22Rv1 (cell line): ENCODE measurements around the gene CCDC54.

Experiments
- H3K27ac ChIP-seq: fragments of 450-650 bp; 2 replicates; pipeline ENCODE4 v1.5.1; 2017
- CTCF ChIP-seq: fragments of 450-650 bp; IDR thresholded peaks from 2 replicates; pipeline ENCODE4 v1.5.1; 2017; ENCODE audit warnings: mild to moderate bottlenecking
- ZFX ChIP-seq: fragments of 450-650 bp; IDR thresholded peaks from 2 replicates; pipeline ENCODE4 v1.6.1; 2017; ENCODE audit warnings: antibody characterized with exemption, borderline replicate concordance

Gene CCDC54

GRCh38 chr3:107408513-107408912 is 31.3 kb downstream of the CCDC54 start:
- no peak overlapping the region for H3K27ac ChIP-seq
- TF ChIP-seq CTCF, result no peak

GRCh38 chr3:107409365-107409764 is 32.1 kb downstream of the CCDC54 start:
- no peak overlapping the region for H3K27ac ChIP-seq
- TF ChIP-seq ZFX (no peak), CTCF (no peak)

GRCh38 chr3:107410606-107411005 is 33.4 kb downstream of the CCDC54 start:
- TF ChIP-seq ZFX (no peak), CTCF (no peak)
- H3K27ac ChIP-seq, result no peak overlapping the region

- H3K27ac ChIP-seq, result no peak overlapping the region
- TF ChIP-seq CTCF (no peak), ZFX (no peak)
Measured at GRCh38 chr3:107411056-107411455, 33.8 kb downstream of the CCDC54 start.

- no peak overlapping the region for H3K27ac ChIP-seq
- TF ChIP-seq ZFX, result no peak
Measured at GRCh38 chr3:107411779-107412178, 34.5 kb downstream of the CCDC54 start.

- TF ChIP-seq CTCF (no peak), ZFX (no peak)
- H3K27ac ChIP-seq, result no peak overlapping the region
Measured at GRCh38 chr3:107412376-107412775, 35.1 kb downstream of the CCDC54 start.

GRCh38 chr3:107413264-107413663 is 36.0 kb downstream of the CCDC54 start:
- no peak overlapping the region for H3K27ac ChIP-seq
- TF ChIP-seq ZFX (no peak), CTCF (no peak)

- H3K27ac ChIP-seq, result no peak overlapping the region
Measured at GRCh38 chr3:107414325-107414964, 37.2 kb downstream of the CCDC54 start.

More at GRCh38 chr3:107414325-107414964, 37.2 kb downstream of the CCDC54 start:
- no peak for TF ChIP-seq CTCF
